NCI-H1417 (cell line): ENCODE results near the gene FNBP1.
"Not testable (repeated sequence)": the region's sequence is repeated elsewhere in the genome, so short reads cannot be mapped to it uniquely, and the experiment has no call there.

Source experiments
- DNase-seq, 3 experiments: peaks; one replicate each; lab custom pipeline; 2025; lab: John Stamatoyannopoulos, UW

Gene FNBP1

DNA sequence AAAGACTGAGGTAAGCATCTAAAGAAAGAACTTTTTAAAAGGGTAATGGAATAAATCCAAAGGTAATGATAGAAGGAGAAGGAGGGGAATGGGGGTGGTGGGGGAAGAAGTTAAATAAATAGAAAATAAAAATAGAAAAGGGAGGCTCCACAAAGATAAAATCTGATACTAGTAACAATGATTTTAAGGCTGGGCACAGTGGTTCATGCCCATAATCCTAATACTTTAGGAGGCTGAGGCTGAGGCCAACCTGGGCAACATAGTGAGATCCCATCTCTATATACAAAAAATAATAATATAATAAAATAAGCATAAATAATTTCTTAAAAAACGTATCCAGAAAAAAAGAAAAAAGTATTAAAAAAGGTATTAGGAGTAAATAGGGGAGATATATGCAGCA lies 89.3 kb downstream of the FNBP1 start:
- no peak for DNase-seq

DNA sequence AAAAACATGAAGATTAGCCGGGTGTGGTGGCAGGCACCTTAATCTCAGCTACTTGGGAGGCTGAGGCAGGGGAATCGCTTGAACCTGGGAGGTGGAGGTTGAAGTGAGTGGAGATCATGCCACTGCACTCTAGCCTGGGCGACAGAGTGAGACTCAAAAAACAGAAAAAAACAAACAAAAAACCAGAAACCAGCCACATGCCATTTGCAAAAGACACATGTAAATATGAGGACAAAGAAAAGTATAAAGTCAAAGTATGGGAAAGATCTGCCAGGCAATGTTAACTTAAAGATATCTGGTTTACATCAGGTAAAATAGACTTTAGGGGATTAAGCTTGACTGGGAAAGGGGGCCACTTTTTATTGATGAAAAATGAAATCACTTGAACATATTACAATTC lies 90.7 kb downstream of the FNBP1 start:
- no peak for DNase-seq

- no peak for DNase-seq
Measured at GRCh38 chr9:129949821-129950220, 93.2 kb downstream of the FNBP1 start.

DNA sequence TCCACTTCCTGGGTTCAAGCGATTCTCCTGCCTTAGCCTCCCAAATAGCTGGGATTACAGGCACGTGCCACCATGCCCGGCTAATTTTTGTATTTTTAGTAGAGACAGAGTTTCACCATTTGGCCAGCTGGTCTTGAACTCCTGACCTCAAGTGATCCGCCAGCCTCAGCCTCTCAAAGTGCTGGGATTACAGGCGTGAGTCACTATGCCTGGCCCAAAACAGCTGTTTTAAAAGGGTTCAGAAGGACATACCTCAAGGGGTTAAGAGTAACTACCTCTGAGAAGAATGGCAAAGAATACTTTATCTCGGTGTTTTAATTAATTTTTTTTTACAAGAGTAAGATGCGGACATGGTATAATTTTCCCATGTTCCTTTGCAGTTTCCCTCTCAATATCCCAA lies 94.4 kb downstream of the FNBP1 start:
- not testable (repeated sequence) for DNase-seq

- no peak for DNase-seq
Measured at GRCh38 chr9:129946246-129946995, 96.6 kb downstream of the FNBP1 start.

DNA sequence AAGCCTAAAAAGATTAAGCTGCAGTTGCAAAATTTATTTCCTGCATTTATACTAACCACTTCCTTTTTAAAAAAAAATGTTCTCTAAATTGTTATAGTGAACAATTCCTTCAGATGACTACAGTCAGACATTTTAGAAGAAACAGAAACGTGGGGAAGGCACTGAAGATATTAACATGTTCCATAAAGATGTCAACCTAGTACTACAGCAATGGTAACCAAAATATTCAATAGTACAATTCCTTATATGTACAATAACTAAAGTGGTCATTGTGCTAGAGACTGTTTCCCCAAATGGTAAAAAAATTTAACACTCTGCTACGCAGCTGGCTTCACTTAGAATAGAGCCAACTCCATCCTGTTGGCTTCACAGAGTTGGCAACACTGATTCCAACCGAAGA lies 97.7 kb downstream of the FNBP1 start:
- DNase-seq = no peak

DNA sequence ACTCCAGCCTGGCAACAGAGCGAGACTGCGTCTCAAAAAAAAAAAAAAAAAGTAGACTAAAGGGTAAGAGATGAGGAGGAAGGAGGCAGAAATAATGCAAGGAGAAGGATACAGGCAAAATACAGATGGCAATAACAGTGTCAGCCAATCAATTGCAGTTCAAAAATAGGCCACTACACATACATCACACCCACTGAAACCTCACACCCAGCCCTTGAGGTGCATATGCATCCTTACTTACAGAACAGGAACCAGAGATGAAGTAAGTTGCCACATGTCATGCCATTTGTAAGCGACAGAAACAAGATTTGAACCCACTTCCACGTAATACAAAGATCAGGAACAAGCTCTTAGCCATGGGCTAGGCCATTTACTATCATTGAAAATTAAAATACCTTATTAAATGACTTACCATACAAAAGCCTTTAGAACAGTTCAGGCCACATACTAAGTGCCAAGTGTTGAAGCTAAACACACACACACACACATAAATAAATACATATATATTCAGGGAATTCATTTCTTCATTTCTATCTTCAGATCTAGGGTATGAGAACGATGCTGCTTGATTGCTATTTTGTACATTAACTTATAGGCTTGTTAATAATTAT lies 98.4 kb downstream of the FNBP1 start:
- no peak for DNase-seq

DNA sequence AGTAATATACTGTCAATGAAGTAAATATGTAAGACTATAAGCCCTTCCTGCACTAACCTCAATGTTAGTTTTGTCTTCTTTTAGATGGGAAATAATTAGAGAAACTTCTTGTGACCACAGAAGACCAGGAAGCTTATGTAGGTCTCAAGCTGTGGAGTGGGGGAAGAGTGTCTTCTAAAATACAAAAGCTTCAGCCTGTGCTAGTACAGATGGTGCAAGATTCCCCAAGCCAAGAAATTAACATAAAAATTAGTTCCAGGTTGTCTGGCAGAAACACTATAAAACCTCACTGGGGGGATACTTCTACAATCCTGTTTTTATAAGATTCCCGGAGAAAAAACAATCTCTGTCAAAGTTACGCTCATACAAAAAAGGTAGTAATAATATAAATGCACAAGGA lies 103.6 kb downstream of the FNBP1 start:
- no peak for DNase-seq

GRCh38 chr9:129938291-129938979 lies 104.6 kb downstream of the FNBP1 start:
- no peak for DNase-seq

- not testable (repeated sequence) for DNase-seq
Measured at GRCh38 chr9:129937879-129938278, 105.1 kb downstream of the FNBP1 start.

DNA sequence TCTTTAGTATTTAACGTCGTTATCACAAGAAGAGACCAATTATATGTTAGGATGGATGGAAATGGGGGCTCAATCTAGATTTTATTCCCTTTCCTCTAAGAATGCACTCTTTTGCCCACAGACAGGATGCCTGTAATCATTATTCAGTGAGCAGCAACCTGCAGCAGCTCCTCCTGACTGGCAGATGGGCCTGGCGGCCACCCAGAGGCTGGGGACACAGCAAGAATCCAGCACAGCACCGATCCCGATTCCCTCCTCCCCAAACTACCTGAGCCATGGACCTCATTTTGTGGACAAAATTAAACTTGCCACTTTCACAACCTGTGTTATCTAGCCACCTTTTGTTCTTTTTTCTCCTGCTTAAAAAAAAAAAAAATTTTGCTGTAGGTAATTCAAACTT lies 106.8 kb downstream of the FNBP1 start:
- no peak for DNase-seq

- no peak for DNase-seq
Measured at GRCh38 chr9:129934780-129935179, 108.2 kb downstream of the FNBP1 start.

DNA sequence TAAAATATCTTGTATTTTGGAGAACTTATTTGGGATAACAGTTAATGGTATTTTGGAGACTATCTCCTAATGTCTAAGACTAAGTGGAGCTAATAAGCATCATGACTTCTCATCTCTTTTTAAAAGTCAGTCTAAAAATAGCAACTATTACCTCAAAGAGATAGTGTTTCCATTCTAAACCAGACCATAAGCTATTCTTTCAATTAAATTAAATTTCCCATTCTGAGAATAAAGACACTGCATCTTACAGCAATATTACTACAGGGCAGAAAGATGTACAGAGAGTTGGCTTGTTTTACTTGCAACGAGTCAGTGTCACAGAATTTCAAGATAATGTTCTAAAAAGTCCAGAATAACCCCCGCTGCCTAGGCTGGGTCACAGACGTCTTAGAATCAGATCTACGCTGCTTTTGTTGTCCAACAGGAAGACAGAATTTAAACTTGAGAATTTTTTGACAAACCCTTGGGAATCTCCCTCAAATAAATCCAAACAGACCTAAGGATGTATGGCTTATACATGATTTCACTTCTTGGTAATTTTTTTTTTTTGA lies 108.9 kb downstream of the FNBP1 start:
- DNase-seq = no peak

GRCh38 chr9:129933185-129934040 lies 109.6 kb downstream of the FNBP1 start:
- no peak for DNase-seq

GRCh38 chr9:129932303-129933151 lies 110.5 kb downstream of the FNBP1 start:
- no peak for DNase-seq

DNA sequence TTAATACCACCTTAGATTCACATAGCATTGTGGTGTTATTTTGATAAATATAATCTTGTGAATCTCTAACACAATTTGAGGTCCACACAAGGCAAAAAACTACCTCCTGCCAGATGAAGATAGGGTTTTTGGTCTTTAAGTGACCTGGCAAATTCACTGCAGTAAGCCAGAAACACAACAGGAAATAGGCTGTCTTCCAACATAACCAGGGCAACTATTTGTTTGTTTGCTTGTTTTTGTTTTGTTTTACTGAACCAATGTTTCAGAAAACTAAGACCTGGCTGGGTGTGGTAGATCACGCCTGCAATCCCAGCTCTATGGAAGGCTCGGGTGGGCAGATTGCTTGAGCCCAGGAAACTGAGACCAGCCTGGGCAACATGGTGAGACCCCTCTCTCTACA lies 112.2 kb downstream of the FNBP1 start:
- DNase-seq = no peak

GRCh38 chr9:129929496-129930125 lies 113.4 kb downstream of the FNBP1 start:
- DNase-seq = no peak

GRCh38 chr9:129923589-129923988 lies 119.4 kb downstream of the FNBP1 start:
- no peak for DNase-seq

DNA sequence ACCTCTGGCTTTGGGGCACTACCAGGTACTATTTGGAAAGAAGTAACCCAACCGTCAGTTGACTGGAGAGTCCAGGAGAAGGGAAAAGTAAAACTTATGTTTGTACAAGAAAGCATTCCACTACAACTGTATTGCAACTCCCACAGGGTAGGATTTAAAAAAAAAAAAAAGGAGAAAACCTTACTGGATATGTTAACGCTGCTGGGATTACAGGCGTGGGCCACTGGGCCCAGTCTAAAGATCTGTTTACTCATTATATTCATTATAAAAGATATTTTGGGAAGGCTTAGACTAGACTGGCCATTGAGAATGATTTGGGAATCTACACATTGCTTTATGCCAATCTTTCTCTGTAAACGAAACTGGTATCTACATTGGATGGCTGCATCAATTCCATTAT lies 121.1 kb downstream of the FNBP1 start:
- DNase-seq = no peak

DNA sequence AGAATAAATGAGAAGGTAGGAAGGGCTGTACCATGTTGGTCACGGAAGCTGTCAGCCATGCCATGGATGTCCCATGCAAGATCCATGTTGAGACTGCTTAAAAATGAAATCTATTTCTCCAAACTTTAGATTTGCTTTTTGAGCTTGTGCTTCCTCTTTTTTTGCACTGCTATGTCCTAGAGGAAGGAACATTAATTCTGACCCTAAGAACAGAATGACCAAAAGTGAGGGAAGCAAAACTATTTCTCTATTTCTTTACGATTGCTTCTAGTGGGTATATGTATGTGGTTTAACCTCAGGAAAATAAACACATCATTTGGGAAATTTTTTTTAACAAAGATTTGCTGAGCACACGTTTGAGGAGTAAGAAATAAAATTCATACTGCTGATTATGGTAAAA lies 123.1 kb downstream of the FNBP1 start:
- no peak for DNase-seq

DNA sequence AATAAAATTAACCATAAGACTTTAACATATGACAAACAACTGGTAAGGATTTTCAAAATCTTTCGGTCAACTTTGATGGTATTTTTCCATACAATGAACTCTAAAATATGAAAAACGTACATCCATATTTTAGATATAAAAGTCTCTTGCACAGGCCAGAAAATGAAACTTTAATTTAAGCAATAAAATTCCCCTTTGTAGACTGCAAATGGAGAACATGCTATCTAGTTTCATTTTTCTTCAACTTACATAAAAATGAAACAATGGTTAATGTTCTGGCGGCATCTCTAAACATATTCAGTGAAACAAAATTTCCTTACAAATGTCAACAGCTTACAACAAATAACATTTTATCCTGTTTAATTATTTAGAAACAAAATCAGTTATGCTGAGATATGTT lies 123.7 kb downstream of the FNBP1 start:
- DNase-seq = no peak
